ENCODE measurements around the gene ZNF605. TPM values are rescaled to one million over a fixed set of nuclear protein-coding genes. Genes with fewer than 3 reads are reported as not detected.

ZNF605 gene
- total RNA-seq, 1 experiment from 2014 or later: 17.3 TPM

Small RNA genes lying within 50 kb of the gene (small RNA-seq; reads per million reads assigned to genes)
- 0 to 0.12 reads per million in 2 experiments for gene RNU4ATAC12P

Other genes with a start within 250 kb of the ZNF605 start
- gene PGAM5, start 245.5 kb downstream of the ZNF605 start, total RNA-seq (2014; rRNA removed; shearing (Covaris generic)): 72.9 and 91.2 TPM in 2 replicates
- 39.1 and 39.4 TPM in 2 replicates for gene ANKLE2, start 194.5 kb downstream of the ZNF605 start, total RNA-seq (2014; rRNA removed; shearing (Covaris generic))
- 45.3 and 47.5 TPM in 2 replicates for gene GOLGA3, start 127.4 kb downstream of the ZNF605 start, total RNA-seq (2014; rRNA removed; shearing (Covaris generic))
- gene CHFR, start 68.7 kb downstream of the ZNF605 start, total RNA-seq (2014; rRNA removed; shearing (Covaris generic)): 17.3 and 20.7 TPM in 2 replicates
- gene ZNF26, start 30.1 kb upstream of the ZNF605 start, total RNA-seq (2014; rRNA removed; shearing (Covaris generic)): 11.5 and 14.4 TPM in 2 replicates
- gene ZNF84, start 81.2 kb upstream of the ZNF605 start, total RNA-seq (2014; rRNA removed; shearing (Covaris generic)): 26.8 and 41.2 TPM in 2 replicates
- 32.6 and 43.6 TPM in 2 replicates for gene ZNF140, start 124.6 kb upstream of the ZNF605 start, total RNA-seq (2014; rRNA removed; shearing (Covaris generic))
- 2.5 and 3.6 TPM in 2 replicates for gene ZNF891, start 174.0 kb upstream of the ZNF605 start, total RNA-seq (2014; rRNA removed; shearing (Covaris generic))
- gene ZNF10, start 174.3 kb upstream of the ZNF605 start, total RNA-seq (2014; rRNA removed; shearing (Covaris generic)): 5.3 and 5.8 TPM in 2 replicates
- 22.3 and 25.9 TPM in 2 replicates for gene ZNF268, start 225.2 kb upstream of the ZNF605 start, total RNA-seq (2014; rRNA removed; shearing (Covaris generic))

Measured in NCI-H460 (cell line).